ENCODE data around the gene IGSF22. TPM values are rescaled to one million over a fixed set of nuclear protein-coding genes. Genes with fewer than 3 reads are reported as not detected.

Gene IGSF22
- total RNA-seq, 1 experiment from 2014 or later: 0.52 TPM

DNA sequence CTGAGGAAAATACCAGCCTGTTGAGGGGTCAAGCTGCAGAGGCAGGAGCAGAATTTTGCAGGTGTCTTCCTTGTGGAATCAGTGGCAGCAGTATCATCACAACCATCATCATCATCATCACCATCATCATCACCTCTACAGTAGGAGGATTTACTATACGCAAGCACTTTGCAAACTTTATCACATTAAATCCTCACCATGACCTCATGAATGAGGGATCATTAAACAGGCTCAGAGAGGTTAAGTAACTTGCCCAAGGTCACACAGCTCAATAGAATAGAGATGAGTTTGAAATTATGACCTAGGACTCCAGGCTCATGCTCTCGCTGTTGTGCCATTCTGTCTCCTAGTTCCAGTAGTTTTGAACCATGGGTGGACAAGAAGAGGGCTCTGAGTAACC is 40.0 kb upstream of the IGSF22 start:
- Mint-ChIP-seq H3K36me3 (no peaks in the 10 kb centered on the region), H3K4me3 (no peak overlapping the region), H3K27ac (no peak overlapping the region), H3K9me3 (no peaks in the 10 kb centered on the region), H3K27me3 (ENCODE audit: low read depth) (peaks cover 2% of the 10 kb centered on the region), H3K4me1 (peaks cover 15% of the 10 kb centered on the region)
- TF ChIP-seq KAT7 (CRISPR knock-in tag; IDR thresholded peaks at IDR 0.05; ENCODE audit: borderline replicate concordance) (no peak), STAT6 (CRISPR knock-in tag; conservative IDR thresholded peaks at IDR 0.05; ENCODE audit: low read depth) (no peak), PREB (CRISPR knock-in tag; IDR thresholded peaks at IDR 0.05; ENCODE audit: borderline replicate concordance) (no peak), GRHL2 (CRISPR knock-in tag; IDR thresholded peaks at IDR 0.05; ENCODE audit: insufficient replicate concordance, severe bottlenecking) (no peak), CTCF (IDR thresholded peaks at IDR 0.05) (no peak), E2F5 (CRISPR knock-in tag; IDR thresholded peaks at IDR 0.05) (no peak), TEAD1 (CRISPR knock-in tag; IDR thresholded peaks at IDR 0.05) (no peak), GABPB1 (CRISPR knock-in tag; IDR thresholded peaks at IDR 0.05) (no peak), RELA (CRISPR knock-in tag; IDR thresholded peaks at IDR 0.05; ENCODE audit: borderline replicate concordance) (no peak), ZBTB21 (CRISPR knock-in tag; IDR thresholded peaks at IDR 0.05; ENCODE audit: borderline replicate concordance) (no peak), ATF3 (CRISPR knock-in tag; conservative IDR thresholded peaks at IDR 0.05) (no peak), ZNF512 (CRISPR knock-in tag; IDR thresholded peaks at IDR 0.05; ENCODE audit: borderline replicate concordance) (no peak), ZNF121 (CRISPR knock-in tag; IDR thresholded peaks at IDR 0.05) (no peak), SOX15 (CRISPR knock-in tag; IDR thresholded peaks at IDR 0.05) (no peak), ZNF263 (CRISPR knock-in tag; IDR thresholded peaks at IDR 0.05; ENCODE audit: low read depth) (no peak), NR2C2 (CRISPR knock-in tag; IDR thresholded peaks at IDR 0.05) (no peak), ZNF138 (CRISPR knock-in tag; conservative IDR thresholded peaks at IDR 0.05) (no peak)
- TF ChIP-seq, protein P1, sequence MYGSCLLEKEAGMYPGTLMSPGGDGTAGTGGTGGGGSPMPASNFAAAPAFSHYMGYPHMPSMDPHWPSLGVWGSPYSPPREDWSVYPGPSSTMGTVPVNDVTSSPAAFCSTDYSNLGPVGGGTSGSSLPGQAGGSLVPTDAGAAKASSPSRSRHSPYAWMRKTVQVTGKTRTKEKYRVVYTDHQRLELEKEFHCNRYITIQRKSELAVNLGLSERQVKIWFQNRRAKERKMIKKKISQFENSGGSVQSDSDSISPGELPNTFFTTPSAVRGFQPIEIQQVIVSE (CRISPR knock-in tag; IDR thresholded peaks at IDR 0.05; ENCODE audit: borderline replicate concordance): no peak
- TF ChIP-seq, protein P2, sequence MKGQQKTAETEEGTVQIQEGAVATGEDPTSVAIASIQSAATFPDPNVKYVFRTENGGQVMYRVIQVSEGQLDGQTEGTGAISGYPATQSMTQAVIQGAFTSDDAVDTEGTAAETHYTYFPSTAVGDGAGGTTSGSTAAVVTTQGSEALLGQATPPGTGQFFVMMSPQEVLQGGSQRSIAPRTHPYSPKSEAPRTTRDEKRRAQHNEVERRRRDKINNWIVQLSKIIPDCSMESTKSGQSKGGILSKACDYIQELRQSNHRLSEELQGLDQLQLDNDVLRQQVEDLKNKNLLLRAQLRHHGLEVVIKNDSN (CRISPR knock-in tag; IDR thresholded peaks at IDR 0.05): no peak
- TF ChIP-seq, protein P3, sequence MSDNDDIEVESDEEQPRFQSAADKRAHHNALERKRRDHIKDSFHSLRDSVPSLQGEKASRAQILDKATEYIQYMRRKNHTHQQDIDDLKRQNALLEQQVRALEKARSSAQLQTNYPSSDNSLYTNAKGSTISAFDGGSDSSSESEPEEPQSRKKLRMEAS (CRISPR knock-in tag; IDR thresholded peaks at IDR 0.05): no peak
- DNase-seq (ENCODE audit: low spot score): no peak
- POLR2A ChIA-PET: no interaction called here
- ATAC-seq: no peak
- CTCF ChIA-PET: interaction anchor here (0.9 to 1.8 kb wide), 5 partner anchors 9 to 44 kb away, joined by 4 to 19 read pairs (median 6); no protein-coding TSS in a partner anchor
